HG03175 (cell line): ENCODE results near the gene TBXAS1.

Experiments used
- ATAC-seq: cut with Tn5 transposase; IDR thresholded peaks from one replicate; pipeline ENCODE4 v1.9.1; 2021; ENCODE audit warnings: mild to moderate bottlenecking, moderate library complexity; ENCODE audit not compliant: unreplicated experiment

TBXAS1 gene

GRCh38 chr7:140018125-140019043 is 189.3 kb downstream of the TBXAS1 start:
- no peak for ATAC-seq

GRCh38 chr7:140019172-140019571 is 190.1 kb downstream of the TBXAS1 start:
- no peak for ATAC-seq

- no peak for ATAC-seq
Measured at GRCh38 chr7:140019606-140020005, 190.5 kb downstream of the TBXAS1 start.

- ATAC-seq: no peak
Measured at GRCh38 chr7:140021603-140022002, 192.5 kb downstream of the TBXAS1 start.

DNA sequence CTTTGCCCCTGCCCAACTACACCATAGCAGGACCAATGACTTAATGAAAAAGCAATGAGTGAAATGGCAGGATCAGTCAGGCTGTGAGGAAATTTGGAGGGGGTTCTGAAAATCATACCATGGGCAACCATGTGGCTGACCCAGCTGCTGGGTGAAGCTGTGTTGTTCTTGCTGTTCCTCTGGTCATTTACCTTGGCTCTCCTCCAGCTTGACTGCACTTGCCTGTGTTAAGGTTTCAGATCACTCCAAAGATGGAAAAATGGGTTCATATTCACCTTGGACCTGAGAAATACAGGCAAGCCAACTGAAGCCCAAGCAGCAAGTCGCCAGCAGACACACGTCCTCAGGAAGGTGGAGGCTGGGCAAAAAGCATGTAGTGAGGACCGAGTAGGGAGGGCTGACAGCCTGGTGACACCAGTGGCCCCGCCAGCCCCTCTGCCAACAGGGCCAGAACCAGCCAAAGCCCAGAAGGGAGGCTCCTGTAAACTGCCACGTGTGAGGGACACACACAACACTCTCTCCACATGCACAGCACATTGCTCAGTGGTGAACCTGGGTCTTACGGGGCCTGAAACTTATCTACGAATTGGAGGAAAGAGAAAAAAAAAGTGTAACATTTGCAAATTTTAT is 193.6 kb downstream of the TBXAS1 start:
- no peak for ATAC-seq

DNA sequence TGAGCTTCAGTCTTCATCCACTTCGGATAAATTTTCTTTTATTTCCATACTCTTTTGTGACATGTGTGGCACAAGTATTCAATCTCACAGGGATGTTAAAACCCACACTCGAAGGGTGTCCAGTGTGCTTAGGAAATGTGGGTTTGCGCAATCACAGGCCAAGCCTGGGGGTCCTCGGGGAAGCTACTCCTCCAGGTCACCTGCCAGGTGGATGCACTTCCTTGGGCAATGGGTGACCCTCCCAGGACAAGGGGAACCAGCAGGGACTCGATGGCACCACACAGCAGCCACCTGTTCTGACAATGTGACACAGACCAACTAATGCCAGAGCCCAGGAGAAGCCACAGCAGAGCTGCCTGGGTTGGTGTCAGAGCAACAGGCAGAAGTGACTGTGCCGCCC is 194.7 kb downstream of the TBXAS1 start:
- no peak for ATAC-seq

GRCh38 chr7:140024585-140024984 is 195.5 kb downstream of the TBXAS1 start:
- ATAC-seq: no peak

GRCh38 chr7:140025241-140025640 is 196.2 kb downstream of the TBXAS1 start:
- no peak for ATAC-seq

DNA sequence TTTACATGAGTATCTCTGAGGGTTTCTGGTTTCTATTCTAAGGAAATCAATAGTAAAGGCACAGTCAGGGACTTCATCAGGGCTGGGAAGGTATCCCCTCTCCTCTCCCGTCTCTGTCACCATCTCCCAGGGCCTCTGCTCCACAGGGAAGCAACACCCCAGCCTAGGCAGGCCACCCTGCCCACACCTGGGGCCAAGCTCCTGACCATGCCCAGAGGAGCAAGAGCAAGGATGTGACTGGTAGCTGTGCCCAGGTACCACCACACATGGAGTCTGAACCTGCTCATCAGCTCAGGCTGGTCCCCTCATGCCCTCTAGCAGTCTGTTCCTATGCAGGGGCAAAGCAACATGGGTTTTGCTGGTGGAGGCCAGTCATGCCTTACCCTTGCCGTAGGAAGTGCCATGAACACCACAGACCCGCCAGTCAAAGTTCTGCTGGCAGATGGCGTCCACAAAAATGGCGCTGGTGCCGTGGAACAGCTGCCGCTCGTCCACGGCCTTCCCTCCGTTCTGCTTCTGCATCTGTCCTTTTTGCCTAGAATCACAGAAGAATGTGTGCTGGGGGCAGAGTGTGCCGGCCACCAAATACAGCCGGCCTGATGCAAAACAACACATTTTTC is 196.9 kb downstream of the TBXAS1 start:
- no peak for ATAC-seq

GRCh38 chr7:140026935-140027334 is 197.9 kb downstream of the TBXAS1 start:
- no peak for ATAC-seq

DNA sequence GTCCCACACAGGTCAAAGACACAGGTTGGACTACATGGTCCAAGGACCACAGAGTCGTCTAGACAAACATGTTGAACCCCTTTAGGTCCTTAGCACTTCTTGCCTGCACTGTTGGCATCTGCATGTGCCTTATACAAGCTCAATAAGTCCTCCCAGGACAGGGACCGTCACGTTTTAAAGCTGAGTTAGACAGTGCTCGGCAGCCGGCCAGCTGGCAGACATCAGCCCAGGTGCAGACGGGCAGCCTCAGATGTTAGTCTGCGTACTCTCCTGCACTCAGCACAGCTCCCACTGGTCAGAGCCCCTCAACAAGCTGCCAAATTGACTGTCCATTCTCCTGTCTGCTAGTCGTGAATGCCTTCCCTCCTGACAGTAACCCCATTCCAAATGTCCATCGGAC is 198.8 kb downstream of the TBXAS1 start:
- no peak for ATAC-seq

DNA sequence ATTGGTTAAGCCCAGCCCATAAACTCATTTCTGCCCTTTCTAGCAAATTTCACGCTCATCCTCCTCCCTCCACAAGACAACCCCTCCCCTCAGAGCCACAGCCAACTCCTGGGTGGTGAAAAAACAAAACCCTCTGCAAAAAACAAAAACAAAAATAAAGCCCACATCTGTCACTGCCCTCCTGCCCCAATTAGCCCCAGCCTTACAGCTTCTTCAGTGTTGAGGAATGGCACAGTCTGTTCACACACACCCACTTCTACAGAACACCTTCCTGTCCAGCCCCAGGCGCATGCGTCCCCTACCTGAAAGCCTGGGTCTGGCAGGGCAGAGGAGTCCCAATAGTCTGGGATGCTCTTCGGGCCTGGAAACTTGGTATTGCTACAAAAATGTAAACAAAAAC is 199.2 kb downstream of the TBXAS1 start:
- ATAC-seq: no peak

DNA sequence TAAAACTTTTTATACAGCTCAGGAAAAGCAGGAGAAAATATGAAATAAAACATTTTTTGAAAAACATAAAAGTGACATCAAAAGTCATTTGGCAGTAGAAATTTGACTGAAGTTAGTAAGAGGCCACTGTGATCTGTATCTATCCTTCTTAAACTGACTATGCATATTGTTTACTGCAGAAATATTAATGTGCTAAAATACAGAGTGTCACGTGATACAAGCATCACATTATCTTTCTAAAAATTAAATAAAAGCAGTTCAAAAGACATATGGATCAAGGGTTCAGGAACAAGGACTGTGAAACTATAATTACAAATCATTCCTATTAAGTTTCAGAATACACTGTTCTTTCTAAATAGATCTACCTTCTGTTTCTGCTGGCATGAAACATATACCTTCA is 200.0 kb downstream of the TBXAS1 start:
- no peak for ATAC-seq

- no peak for ATAC-seq
Measured at GRCh38 chr7:140031364-140031763, 202.3 kb downstream of the TBXAS1 start.

- ATAC-seq: no peak
Measured at GRCh38 chr7:140033036-140033435, 204.0 kb downstream of the TBXAS1 start.

DNA sequence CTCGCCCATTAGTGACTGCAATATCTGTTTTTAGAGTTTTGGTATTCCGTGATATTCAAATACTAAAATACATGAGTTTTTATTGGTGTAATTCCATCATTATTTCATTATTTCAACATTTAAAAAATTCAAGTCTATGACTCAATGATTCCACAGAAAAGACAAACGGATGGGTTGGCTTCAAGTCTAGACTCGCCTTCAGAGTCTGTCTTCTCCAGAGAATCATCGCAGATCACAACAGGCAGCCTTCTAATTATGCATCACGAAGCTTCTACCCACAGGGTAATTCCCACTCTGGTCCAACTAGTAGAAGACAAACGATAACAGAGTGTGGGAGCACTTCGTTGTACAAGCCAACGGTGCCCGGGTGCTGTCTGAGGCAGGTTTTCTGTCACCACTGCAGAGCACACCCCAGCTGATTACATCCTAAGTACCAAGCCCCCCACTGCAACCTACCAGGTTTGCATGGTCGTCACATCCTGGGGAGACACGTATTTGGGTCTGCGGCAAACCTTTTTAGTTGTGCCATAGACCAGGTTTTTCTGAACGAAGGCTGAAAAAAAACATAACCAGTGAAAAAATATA is 204.8 kb downstream of the TBXAS1 start:
- no peak for ATAC-seq

DNA sequence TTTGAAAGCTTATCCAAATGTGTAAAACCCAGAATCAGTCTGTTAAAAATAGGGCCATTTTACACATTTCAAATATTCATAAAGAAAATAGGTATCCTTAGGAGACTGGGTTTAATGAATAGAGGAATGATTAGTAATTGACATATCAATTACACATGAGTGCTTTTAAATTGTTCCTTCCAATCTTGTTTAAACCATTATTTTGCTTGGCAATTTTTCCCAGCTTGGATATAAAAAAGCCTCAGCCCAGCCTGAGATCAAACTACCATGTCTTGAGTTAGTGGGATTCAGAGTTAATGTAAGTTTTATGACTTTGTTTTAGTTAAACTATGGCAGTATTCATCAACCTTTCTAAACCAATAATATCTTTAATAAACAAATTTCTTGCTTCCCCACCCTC is 205.4 kb downstream of the TBXAS1 start:
- no peak for ATAC-seq

GRCh38 chr7:140035400-140036223 is 206.5 kb downstream of the TBXAS1 start:
- ATAC-seq: no peak

GRCh38 chr7:140036224-140036962 is 207.3 kb downstream of the TBXAS1 start:
- peak; percentile 53 for ATAC-seq

- ATAC-seq: no peak
Measured at GRCh38 chr7:140039066-140039465, 210.0 kb downstream of the TBXAS1 start.
